GM21423 (cell line): Measurements from ENCODE around the gene LSAMP.

Experiments
- ATAC-seq: cut with Tn5 transposase; IDR thresholded peaks from one replicate; pipeline ENCODE4 v1.9.1; 2021; ENCODE audit warnings: mild to moderate bottlenecking, moderate library complexity; ENCODE audit not compliant: unreplicated experiment

The LSAMP gene

DNA sequence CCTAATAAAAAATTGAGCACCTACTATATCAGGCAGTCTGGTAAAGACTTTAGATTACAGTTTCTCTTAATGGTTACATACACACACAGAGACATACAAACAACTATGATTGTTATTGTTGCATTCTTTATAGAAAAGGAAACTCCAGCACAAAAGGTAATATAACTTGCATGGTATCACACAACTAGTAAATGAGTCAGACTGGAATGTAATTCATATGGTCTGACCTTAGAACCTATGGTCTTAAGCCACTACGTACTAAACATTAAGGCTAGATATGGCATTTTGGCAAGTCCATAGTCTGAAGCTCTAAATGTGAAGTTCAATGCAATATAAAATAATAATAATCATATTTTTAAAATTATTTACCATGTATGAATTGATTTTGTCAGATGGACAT lies 380.6 kb downstream of the LSAMP start:
- ATAC-seq: no peak

DNA sequence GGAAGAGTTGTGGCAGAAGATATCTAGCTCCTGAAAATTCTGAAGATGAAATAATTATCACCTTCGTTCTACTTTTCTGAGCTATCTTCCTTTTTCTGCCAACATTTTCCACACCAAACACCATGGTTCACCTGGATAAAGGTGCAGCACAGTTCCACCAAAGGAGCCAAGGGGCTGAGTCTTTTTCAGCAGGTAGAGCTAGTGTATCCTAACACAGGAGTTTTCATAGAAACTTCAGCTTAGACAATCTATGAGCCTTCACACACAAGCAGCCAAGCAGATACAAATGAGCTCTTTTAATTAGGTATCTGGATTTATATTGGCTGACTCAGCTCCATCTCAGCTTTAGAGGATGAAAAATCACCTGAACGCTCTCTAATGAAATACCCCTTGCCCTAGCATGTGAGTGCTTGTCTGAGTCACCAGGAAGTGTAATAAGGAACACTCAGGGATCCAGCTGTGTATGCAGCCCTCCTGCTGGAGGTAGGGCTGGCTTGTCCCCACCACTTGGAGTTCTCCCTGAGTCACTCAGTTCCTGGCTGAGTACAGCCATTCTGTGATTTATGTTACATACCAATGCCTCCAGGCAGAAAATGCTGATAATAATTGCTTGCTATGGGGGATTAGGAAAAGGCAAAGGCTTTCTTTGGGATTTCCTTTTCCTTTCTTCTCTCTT lies 385.7 kb downstream of the LSAMP start:
- ATAC-seq: no peak

GRCh38 chr3:116058844-116059243 lies 386.4 kb downstream of the LSAMP start:
- ATAC-seq: no peak

- ATAC-seq: no peak
These were observed 387.8 kb downstream of the LSAMP start for GRCh38 chr3:116057400-116058006.

- peak; percentile 77 for ATAC-seq
These were observed 389.0 kb downstream of the LSAMP start for GRCh38 chr3:116056280-116056679.

DNA sequence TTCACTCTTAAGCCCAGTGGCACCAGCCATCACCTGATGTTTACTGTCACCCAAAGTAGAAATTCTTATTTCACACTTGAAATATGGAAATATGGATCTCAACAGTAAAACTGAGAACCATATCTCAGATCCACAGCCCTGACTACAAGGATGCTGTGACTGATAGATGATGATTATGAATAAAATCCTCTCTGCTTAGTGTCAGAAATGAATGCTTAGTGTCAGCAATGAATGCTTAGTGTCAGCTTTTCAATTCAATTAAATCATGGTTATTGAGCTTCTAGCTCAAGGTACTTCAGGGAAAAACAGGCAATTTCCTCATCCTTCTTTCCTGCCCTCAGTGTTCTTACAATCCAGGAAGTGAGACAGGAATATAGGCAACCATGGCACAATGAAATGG lies 392.3 kb downstream of the LSAMP start:
- ATAC-seq: no peak

DNA sequence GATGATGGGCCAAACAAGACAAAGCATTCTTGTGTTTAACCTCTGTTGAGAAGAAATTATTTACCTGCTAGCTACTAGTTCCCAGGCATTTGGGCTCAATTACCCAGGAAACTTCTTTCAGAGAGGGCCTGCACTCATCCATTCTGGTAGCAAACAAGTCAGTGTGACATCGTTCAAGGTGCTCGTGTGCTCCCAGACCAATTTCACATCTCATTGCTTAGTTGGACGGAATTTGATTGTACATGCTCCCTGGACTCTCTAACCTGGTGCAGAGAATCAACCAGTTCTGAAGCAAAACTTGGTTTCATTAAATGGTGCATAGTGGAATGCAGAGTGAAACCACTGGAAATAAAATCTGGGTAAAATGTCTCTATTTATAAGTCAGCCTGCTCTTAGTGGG lies 392.7 kb downstream of the LSAMP start:
- ATAC-seq: no peak

DNA sequence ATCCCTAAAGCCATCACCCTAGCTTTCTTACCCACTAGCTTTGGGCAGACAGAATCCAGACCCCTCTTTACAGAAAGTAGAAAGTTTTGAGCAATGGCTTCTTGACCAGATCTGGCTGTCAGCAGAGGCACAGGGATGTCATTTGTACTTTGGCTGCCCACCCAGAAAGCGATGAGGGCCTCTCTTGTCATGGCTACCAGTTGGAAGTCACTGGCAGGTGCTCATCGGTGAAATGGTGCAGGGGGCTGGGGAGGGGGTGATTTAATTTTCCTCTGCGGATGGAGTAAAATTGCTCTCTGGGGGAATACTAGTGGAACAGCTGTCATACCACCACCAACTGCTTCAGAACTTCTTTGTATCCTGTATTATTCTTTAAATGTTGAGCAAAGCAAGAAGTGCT lies 393.7 kb downstream of the LSAMP start:
- no peak for ATAC-seq

DNA sequence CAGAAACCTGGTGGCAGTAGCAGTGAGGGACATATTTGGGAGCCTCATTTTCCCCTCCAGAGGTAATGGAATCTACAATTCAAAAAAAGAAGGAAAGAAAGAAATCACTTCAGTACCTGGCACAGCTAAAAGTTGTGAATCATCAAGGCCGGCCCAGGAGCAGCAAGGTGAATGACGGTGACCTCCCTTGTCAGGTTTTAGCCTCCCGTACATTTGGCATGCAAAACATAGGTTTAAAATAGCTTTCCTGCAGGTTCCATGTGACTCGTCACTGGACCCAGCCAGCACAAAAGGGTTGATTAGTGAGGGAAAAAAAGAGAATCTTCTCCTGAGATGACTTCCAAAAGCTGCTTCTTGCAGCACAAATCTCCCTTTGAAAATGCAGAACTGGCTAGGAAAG lies 394.2 kb downstream of the LSAMP start:
- ATAC-seq: no peak

- ATAC-seq: no peak
These were observed 394.9 kb downstream of the LSAMP start for GRCh38 chr3:116050311-116050915.

DNA sequence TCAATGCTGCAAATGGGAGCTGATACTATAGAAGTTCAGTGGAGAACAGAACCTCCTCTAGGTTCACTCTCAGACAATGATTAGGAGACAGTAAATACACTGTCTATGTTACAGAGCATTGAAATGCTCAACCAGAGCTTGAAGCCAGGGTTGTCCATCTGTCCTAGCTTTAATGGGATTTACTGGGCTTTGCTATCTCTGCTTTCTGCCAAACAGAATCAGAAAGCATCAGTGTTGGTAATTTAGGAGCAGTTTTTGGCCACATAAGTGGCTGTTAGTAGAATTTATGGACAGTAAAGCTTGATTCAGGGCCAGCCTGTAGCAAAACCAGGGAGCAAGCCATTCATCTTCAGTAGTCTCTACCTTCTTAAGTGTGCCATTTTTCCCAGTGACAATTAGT lies 396.3 kb downstream of the LSAMP start:
- ATAC-seq: no peak

DNA sequence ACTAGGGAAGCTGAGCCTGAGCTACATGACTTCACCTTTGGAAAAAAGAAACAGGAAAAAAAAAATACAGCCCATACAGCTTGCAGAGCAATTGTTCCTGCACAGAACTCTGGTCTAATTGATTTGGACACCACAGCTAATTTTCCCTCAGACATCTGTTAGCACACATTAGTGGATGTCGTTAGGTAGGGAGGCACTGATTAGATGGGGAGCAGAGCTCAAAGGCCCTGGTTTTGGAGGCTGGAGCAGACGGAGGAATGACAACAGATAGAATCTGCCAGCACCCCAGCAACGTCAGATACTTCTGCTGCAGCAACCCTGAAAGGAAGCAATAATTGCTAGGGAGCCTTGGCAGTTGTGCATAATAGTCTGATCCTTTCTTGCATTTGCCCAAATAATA lies 398.9 kb downstream of the LSAMP start:
- ATAC-seq: no peak

- no peak for ATAC-seq
These were observed 400.0 kb downstream of the LSAMP start for GRCh38 chr3:116045314-116045713.

- no peak for ATAC-seq
These were observed 405.1 kb downstream of the LSAMP start for GRCh38 chr3:116040152-116040551.

GRCh38 chr3:116039651-116039985 lies 405.7 kb downstream of the LSAMP start:
- no peak for ATAC-seq

DNA sequence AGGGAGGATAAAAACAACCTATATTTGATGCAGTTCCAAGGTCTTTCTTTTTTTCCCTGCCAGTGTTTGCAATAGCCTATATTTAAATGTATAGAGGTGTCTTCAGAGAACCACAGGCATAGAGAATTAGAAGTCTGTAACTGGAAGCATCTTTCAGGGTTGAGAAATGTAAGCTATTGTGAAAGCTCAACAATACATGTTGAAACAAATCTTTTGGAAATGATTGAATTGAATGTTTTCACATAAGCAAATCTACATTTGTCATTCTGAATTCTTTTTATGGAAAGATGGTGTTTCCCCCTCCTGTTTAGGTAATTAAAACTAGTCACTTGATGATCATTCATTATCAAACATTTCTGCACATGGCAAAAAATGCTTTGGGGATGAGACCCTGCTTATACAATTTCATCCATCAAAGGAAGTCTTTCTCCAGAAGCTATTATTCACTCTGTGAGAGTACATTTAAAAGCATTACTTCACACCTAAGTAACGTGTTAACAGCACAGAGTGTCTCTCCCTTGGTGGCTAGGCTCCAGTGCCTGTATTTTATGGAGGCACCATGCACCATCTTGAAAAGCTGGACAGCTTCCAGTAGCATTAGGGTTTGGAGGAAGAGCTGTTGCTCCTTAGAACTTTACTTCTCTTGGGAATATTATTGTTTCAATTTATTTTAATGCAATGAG lies 406.2 kb downstream of the LSAMP start:
- no peak for ATAC-seq

DNA sequence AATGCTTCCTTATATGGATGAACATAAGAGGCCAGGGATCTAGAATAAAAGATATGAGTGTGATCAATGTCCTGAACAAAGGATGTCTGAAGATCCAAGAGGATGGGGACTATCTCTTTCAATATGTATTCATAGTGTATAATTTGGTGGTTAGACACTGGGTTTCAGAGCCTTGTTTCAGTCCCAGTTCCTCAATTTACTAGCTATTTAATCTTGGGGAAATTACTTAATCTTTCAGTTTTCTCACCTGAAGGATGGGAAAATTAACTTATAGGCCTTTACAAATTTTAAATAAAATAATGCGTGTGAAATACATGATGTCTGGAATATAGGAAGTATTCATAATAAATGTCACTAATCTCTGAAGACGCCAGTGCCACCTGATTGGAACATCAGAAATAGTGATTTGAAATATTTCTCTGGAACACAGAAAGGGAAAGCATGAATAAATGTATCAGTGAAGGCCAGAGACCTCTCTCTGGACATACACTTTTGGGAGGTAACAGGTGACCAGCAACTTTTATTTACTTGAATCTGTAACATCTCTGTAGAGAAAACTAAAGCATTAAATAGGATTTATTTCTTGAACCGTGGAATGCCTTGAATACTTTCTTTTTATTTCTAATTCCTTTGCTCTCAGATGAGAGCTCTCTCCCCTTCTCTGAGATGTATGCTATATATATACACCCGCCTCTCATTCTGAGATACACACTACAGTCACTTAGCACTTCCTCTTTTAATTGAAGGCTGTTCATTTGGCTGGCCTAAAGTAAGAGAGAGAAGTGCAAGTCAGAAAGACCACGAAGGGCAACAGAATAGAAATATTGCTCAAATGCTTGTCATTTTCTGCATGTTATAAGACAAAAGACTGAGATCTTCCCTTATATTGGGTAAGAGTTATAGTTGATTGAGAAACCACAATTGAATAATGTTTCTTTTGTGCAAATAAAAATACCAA lies 407.1 kb downstream of the LSAMP start:
- ATAC-seq: peak; percentile 97

DNA sequence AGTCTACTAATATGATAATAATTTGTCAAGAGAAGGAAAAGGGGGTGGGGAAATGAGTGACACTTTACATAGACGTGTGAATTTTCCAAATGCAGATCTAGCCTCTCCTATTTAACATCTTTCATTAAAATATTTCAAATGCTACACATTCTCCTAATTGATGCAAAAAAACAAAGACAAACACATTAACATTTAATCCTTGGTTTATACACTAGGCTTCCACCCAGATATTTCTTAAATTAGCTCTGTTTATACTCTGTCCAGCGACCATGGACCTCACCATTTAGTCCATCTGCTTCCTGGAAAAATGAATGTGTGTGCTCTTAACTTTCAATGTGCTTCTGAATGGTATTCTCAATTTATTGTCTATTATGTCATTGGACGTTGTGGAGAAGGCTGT lies 409.9 kb downstream of the LSAMP start:
- ATAC-seq: no peak

GRCh38 chr3:116034794-116035193 lies 410.5 kb downstream of the LSAMP start:
- ATAC-seq: no peak

GRCh38 chr3:116034086-116034485 lies 411.2 kb downstream of the LSAMP start:
- ATAC-seq: no peak

GRCh38 chr3:116033516-116033915 lies 411.8 kb downstream of the LSAMP start:
- ATAC-seq: no peak
